ENCODE results near the gene KIF3B. TPM values are rescaled to one million over a fixed set of nuclear protein-coding genes. Genes with fewer than 3 reads are reported as not detected.
A peak's percentile ranks its signal among the peaks of the same experiment; 100 is the strongest.

The KIF3B gene
- 10 to 100 TPM; 36.2 to 36.5 TPM for total RNA-seq

DNA sequence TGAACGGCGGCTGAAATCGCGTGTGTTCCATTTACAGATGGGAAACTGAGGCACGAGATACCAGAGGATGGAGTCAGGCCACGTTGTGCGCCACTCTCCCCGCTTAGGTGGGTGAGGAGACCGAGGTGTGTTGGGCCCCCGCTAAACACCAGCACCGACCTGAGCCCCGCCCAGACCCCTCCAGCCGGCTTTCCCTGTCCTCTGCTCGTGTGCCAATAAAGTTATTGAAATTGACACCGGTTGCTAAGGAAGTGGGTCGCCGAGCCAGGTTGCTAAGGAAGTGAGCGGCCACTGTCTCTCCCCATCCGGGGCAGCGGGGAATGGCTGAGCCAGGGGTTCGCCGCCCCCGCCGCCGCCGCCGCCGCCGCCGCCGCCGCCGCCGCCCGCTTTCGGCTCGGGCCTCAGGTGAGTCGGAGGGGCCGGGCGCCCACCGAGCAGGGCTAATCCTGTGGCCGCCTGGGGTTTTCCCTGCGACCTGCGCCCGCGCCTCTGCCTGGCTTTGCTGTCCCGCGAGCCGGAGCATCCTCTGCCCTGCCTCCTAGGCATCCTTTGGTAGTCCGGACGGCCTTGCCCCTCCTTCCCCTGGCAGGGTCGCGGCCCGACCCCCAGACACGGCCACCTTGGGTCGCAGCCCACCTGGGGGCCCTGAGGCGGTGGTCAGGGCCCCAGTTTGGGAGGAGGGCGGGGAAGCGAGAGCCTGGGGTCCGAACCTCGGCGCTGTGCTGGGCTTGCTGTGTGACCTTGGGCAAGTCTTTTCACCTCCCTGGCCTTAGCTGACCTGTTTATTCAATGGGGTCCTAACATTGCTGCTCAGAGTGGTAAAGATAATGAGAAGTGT, at the start of gene KIF3B:
Gene KIF3B, plus strand, starts transcription at position 291 of the 838 bp plus-strand sequence. CDS start 32,127 bp downstream, outside the sequence.
- peaks cover 31% of the 10 kb centered on the region for H3K36me3 Mint-ChIP-seq
- H3K27ac Mint-ChIP-seq: peak within 1 kb of the TSS; percentile 90
- peaks cover 40% of the 10 kb centered on the region for H3K4me1 Mint-ChIP-seq
- H3K27me3 Mint-ChIP-seq: no peaks in the 10 kb centered on the region
- H3K4me3 Mint-ChIP-seq: peak within 1 kb of the TSS; percentile 93
- H3K9me3 Mint-ChIP-seq: peaks cover 4% of the 10 kb centered on the region
- peak; percentile 89 for DNase-seq

DNA sequence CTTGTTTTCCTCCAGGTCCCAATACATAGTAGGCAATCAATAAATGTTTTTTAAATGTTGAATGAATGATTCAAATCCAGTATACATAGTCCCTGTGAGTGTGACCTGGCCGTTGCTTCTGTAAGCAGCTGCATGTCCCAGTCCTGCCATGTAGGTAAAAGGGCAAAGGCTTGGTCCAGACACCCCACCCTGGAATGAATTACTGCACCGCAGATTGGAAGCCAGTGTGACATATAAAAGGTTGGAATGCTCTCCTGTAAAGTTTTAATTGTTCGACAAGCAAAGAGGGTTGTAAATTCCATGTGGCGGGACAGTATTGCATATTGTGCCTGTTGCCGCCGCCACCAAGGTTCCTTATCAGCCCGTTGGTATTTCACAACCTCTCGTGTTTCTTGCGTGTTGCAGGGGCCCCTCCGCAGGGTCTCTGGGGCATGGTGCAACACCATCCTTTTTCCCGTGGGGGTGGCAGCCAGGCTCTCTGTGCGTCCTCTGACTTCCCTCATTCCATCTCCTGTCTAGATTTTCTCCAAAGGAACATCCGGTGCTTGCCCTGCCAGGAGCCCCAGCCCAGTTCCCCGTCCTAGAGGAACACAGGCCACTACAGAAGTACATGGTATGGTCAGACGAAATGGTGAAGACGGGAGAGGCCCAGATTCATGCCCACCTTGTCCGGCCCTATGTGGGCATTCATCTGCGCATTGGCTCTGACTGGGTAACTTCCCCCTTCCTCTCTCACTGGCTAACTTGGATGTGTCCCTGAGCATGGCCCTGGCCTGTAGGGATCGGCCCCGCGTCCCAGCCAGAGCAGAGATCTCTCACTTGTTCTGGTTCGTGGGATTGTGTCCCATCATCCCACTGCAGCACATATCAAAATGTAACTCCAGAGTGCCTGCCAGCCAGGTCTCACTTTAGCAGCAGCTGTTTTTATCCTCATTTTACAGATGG, 49.4 kb upstream of the KIF3B start:
- Mint-ChIP-seq H3K27ac (no peak overlapping the region), H3K9me3 (no peaks in the 10 kb centered on the region), H3K4me3 (no peak overlapping the region), H3K4me1 (peaks cover 26% of the 10 kb centered on the region), H3K36me3 (peaks cover 57% of the 10 kb centered on the region), H3K27me3 (no peaks in the 10 kb centered on the region)
- DNase-seq: no peak

DNA sequence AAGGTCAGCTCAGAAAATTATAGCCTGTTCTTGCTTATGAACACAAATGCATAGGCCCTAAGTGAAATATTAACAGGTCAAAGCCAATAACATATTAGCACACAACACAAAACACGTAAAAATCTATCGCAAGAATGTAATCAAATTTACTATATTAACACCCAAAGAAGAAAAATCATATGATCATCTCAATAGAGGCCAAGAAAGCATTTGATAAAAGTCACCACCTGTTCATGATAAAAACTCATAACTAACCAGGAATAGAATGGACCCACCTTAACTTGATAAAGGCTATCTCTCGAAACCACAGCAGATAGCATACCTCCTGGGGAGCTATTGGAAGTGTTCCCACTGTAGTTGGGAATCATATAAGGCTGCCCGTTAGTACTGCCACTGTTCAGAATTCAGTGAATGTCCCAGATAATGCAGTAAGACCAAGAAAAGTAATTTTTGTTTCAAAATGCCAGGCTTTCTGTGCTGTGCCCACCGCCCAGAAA, 48.2 kb upstream of the KIF3B start:
- peaks cover 33% of the 10 kb centered on the region for H3K4me1 Mint-ChIP-seq
- no peaks in the 10 kb centered on the region for H3K9me3 Mint-ChIP-seq
- peak overlapping the region; percentile 14 for H3K27ac Mint-ChIP-seq
- H3K4me3 Mint-ChIP-seq: no peak overlapping the region
- no peak for DNase-seq
- no peaks in the 10 kb centered on the region for H3K27me3 Mint-ChIP-seq
- peaks cover 63% of the 10 kb centered on the region for H3K36me3 Mint-ChIP-seq

DNA sequence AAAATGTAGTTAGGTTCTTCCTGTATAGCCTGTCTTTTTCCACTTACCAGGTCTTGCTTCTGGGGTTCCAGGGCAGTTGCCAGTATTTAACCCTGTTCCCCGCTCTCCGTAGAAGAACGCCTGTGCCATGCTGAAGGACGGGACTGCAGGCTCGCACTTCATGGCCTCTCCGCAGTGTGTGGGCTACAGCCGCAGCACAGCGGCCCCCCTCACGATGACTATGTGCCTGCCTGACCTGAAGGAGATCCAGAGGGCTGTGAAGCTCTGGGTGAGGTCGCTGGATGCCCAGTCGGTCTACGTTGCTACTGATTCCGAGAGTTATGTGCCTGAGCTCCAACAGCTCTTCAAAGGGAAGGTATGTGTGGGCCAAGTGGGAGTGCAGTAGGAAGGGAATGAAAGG, 46.7 kb upstream of the KIF3B start:
- peaks cover 69% of the 10 kb centered on the region for H3K36me3 Mint-ChIP-seq
- H3K27me3 Mint-ChIP-seq: no peaks in the 10 kb centered on the region
- H3K9me3 Mint-ChIP-seq: no peaks in the 10 kb centered on the region
- H3K27ac Mint-ChIP-seq: peak overlapping the region; percentile 97
- peaks cover 37% of the 10 kb centered on the region for H3K4me1 Mint-ChIP-seq
- no peak for DNase-seq
- H3K4me3 Mint-ChIP-seq: no peak overlapping the region

DNA sequence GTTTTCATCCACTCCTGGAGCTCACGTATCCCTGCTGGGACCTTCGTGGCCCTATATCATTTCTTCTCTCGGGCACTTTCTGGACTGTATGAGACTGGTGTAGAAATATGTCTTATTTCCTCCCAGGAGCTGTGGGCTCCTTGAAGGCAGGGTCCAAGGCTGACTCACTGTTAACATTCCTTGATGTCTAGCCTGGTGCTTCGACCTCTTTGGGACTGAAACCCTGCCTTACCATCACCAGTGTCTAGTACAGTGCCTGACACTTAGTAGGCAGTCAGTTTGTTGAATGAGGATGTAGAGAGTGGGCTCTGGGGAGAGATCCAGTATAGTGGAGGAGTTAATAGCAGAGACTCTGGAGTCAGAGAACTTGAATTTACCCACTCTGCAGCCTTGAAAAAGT, 46.2 kb upstream of the KIF3B start:
- Mint-ChIP-seq H3K27ac (peak overlapping the region; percentile 97), H3K4me3 (no peak overlapping the region), H3K9me3 (no peaks in the 10 kb centered on the region), H3K4me1 (peaks cover 38% of the 10 kb centered on the region), H3K27me3 (no peaks in the 10 kb centered on the region), H3K36me3 (peaks cover 68% of the 10 kb centered on the region)
- no peak for DNase-seq

DNA sequence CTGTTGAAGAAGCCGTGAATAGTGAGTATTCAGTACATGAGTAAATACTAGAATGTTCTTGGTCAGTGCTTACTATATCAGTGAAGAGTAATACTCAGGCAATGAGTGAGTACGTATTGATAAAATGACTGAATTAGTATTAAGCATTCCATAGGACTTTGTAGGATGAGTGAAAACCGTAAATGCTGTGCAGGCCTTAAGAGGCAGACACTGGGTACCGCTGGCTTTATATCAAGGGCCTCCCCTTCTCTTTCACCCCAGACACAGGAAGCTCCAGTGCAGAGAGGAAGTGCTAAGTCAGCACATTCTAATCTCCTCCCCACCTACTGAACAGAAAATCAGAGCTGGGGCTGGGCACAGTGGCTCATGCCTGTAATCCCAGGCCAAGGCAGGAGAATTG, 45.6 kb upstream of the KIF3B start:
- DNase-seq: peak; percentile 41
- peaks cover 38% of the 10 kb centered on the region for H3K4me1 Mint-ChIP-seq

DNA sequence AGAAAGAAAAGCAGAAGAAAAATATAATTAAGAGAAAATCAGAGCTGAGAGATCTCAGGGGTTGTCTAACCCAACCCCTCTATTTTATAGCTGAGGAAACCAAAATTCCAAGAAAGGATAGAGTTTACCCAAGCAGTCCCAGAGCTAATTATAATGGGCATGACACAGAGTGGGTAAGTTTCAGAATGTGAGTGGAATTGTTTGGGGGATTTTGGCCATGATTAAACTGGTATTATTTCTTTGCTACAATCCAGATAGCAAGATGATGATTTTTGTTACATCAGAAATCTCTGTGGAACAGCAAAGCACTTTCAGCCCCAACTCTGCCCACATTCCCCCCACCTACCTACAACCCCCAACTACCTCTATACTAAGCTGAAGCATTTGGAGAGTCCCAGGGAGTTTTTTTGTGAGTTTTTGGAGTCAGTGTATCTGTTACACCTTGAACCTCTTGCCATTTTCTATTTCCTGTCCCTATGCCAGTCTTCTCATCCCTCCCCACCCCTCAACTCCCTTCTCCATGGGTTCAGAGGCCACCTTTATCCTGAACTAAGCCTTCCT, 45.0 kb upstream of the KIF3B start:
- H3K27me3 Mint-ChIP-seq: no peaks in the 10 kb centered on the region
- peak overlapping the region; percentile 52 for H3K4me3 Mint-ChIP-seq
- H3K36me3 Mint-ChIP-seq: peaks cover 75% of the 10 kb centered on the region
- H3K9me3 Mint-ChIP-seq: no peaks in the 10 kb centered on the region
- peak overlapping the region; percentile 97 for H3K27ac Mint-ChIP-seq
- DNase-seq: peak; percentile 48
- peaks cover 38% of the 10 kb centered on the region for H3K4me1 Mint-ChIP-seq

More for the DNA sequence above, 45.6 kb upstream of the KIF3B start:
- peaks cover 70% of the 10 kb centered on the region for H3K36me3 Mint-ChIP-seq
- H3K9me3 Mint-ChIP-seq: no peaks in the 10 kb centered on the region
- no peaks in the 10 kb centered on the region for H3K27me3 Mint-ChIP-seq
- peak overlapping the region; percentile 97 for H3K27ac Mint-ChIP-seq
- H3K4me3 Mint-ChIP-seq: peak overlapping the region; percentile 52

DNA sequence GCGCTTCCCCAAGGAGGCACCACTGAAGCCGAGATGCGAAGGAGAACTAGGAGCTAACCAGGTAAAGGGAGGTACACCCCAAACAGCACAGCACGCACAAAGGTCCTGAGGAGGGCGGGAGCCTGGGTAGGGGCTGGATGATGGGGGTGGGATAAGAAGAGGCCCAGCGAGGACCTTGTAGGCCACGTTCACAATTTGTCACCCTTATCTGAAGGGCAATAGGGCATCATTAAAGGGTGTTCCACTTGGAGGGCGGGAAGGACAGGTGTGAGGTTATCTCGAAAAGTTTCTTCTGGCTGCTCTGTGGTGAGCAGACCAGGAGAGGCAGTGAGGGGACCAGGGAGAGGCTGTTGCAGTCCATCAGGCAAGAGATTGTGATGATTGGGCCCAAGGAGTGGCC, 44.2 kb upstream of the KIF3B start:
- Mint-ChIP-seq H3K36me3 (peaks cover 70% of the 10 kb centered on the region), H3K27me3 (no peaks in the 10 kb centered on the region), H3K4me3 (peak overlapping the region; percentile 52), H3K27ac (peak overlapping the region; percentile 97), H3K4me1 (peaks cover 38% of the 10 kb centered on the region), H3K9me3 (no peaks in the 10 kb centered on the region)
- DNase-seq: no peak

DNA sequence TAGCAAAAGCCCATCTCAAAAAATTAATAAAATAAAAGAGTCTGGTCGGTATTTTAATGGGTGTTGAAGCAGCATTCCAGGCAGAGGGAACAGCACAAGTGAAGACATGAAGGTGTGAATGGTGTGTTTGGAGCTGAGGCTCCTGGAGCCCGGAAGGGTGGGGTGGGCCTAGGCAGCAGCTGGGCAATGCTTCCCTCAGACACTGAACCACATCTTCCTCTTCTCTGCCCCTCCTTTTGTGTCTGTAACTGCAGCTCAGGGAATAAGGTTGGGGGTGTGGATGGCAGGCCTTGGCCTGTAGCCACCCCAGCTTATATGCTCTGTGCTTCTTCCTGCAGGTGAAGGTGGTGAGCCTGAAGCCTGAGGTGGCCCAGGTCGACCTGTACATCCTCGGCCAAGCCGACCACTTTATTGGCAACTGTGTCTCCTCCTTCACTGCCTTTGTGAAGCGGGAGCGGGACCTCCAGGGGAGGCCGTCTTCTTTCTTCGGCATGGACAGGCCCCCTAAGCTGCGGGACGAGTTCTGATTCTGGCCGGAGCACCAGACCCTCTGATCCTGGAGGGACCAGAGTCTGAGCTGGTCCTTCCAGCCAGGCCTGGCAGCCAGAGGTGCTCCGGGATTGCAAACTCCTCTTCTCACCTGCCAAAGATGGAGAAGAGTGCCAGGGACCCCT, 43.2 kb upstream of the KIF3B start:
- H3K27me3 Mint-ChIP-seq: no peaks in the 10 kb centered on the region
- H3K4me3 Mint-ChIP-seq: no peak overlapping the region
- no peak for DNase-seq
- peaks cover 39% of the 10 kb centered on the region for H3K4me1 Mint-ChIP-seq
- no peaks in the 10 kb centered on the region for H3K9me3 Mint-ChIP-seq
- H3K36me3 Mint-ChIP-seq: peaks cover 62% of the 10 kb centered on the region
- peak overlapping the region; percentile 97 for H3K27ac Mint-ChIP-seq

DNA sequence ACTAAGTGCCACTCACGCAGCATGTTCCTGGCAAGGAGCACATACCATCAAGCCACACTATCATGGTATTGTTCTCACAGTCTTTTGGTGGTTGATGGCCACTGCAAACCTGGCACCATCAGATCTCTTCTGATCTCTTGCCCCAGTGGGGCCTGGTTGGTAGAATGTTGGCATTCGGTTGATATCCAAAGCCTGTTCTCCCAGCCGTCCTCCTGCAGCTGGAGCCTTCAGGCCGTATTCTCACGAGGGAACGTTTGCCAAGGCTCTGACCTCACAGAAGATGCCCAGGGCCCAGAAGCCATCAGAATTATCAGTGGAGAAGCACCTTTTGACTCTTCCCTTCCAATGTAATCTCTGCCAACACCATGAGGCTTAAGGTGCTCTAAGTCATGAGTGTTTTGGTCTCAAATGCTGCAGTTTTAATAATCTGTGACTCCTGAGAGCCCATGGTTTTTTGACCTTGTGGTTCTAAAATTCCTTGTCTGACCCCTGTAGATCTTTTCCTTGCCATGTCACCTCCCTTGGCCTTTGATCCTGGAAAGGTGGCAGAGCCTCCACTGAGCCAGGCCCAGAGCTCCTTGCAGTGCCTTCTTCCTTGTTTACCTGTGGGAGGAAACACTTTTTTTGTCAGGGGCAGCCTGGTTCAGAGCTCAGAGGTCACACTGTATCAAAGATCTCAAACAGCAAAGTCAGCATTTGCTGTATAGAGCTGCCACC, 42.0 kb upstream of the KIF3B start:
- Mint-ChIP-seq H3K4me1 (peaks cover 47% of the 10 kb centered on the region), H3K27ac (peak overlapping the region; percentile 65), H3K27me3 (no peaks in the 10 kb centered on the region), H3K36me3 (peaks cover 57% of the 10 kb centered on the region), H3K4me3 (no peak overlapping the region), H3K9me3 (no peaks in the 10 kb centered on the region)
- no peak for DNase-seq

DNA sequence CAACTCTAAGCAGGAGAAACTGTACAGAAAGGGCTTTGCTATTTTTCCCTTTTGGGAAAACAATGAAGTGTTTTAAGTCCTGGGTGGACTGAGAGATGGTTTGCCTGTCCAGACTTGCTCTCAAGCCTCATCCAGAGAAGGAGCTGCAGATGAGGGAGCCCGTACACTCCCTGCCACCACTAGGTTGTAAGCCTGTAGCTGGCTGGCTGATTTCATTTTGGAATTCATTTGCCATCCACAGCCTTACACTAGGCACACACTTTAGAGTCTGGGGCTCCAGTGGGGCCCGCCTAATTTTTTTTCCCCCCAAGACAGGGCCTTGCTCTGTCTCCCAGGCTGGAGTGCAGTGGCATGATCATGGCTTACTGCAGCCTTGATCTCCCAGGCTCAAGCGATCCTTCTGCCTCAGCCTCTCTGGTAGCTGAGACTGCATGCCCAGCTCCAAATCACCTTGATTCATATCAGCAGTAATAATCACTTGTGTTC, 41.4 kb upstream of the KIF3B start:
- Mint-ChIP-seq H3K4me3 (no peak overlapping the region), H3K27ac (peak overlapping the region; percentile 65), H3K36me3 (peaks cover 51% of the 10 kb centered on the region), H3K27me3 (no peaks in the 10 kb centered on the region), H3K4me1 (peaks cover 45% of the 10 kb centered on the region), H3K9me3 (no peaks in the 10 kb centered on the region)
- DNase-seq: no peak

DNA sequence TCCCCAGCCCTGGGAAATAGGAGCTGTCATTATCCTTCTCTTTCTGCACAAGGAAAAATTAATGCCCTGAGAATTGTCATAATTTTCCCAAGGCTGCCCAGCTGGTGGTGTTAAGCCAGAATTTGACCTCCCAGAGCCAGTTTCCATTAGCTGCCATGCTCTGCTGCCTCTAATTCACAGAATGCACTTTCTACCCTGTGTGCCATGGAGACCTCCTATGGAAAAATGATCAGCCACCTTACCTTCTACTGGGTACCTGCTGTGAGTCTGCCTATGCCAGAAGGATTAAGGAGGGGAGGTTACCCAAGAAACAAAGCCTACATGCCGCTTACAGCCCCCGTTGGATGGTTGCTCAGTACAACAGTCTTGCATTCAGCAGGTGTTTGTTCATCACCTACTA, 40.6 kb upstream of the KIF3B start:
- H3K4me3 Mint-ChIP-seq: no peak overlapping the region
- no peak for DNase-seq
- H3K27ac Mint-ChIP-seq: peak overlapping the region; percentile 9
- no peaks in the 10 kb centered on the region for H3K9me3 Mint-ChIP-seq
- H3K27me3 Mint-ChIP-seq: no peaks in the 10 kb centered on the region
- peaks cover 40% of the 10 kb centered on the region for H3K4me1 Mint-ChIP-seq
- peaks cover 43% of the 10 kb centered on the region for H3K36me3 Mint-ChIP-seq

DNA sequence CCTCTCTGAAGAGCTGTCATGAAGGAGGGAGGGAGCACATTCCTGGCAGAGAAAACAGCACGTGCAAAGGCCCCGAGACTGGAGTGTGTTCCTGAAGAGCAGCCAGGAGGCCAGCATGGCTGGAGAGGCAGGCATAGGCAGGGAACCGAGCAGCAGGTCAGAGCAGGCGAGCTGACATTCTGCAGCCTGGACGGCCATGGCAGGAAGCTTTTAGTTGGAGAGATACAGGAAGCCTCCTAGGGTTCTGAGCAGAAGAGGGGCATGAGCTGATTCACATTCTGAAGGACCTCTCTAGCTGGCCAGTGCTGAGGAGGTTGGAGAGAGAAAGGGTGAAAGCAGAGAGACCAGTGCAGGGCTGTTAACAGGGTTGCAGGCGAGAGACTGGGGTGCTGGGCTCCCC, 40.0 kb upstream of the KIF3B start:
- H3K27ac Mint-ChIP-seq: peak overlapping the region; percentile 9
- H3K4me3 Mint-ChIP-seq: no peak overlapping the region
- DNase-seq: no peak
- H3K36me3 Mint-ChIP-seq: peaks cover 39% of the 10 kb centered on the region
- no peaks in the 10 kb centered on the region for H3K27me3 Mint-ChIP-seq
- no peaks in the 10 kb centered on the region for H3K9me3 Mint-ChIP-seq
- peaks cover 36% of the 10 kb centered on the region for H3K4me1 Mint-ChIP-seq
